Measurements from ENCODE around the gene TEX48. TPM values are rescaled to one million over a fixed set of nuclear protein-coding genes. Genes with fewer than 3 reads are reported as not detected.

Gene TEX48
- total and polyA plus RNA-seq, 10 of the 15 experiments (the other 5 are each of a cell fraction or from before 2014, with no cell fraction given): not detected

DNA sequence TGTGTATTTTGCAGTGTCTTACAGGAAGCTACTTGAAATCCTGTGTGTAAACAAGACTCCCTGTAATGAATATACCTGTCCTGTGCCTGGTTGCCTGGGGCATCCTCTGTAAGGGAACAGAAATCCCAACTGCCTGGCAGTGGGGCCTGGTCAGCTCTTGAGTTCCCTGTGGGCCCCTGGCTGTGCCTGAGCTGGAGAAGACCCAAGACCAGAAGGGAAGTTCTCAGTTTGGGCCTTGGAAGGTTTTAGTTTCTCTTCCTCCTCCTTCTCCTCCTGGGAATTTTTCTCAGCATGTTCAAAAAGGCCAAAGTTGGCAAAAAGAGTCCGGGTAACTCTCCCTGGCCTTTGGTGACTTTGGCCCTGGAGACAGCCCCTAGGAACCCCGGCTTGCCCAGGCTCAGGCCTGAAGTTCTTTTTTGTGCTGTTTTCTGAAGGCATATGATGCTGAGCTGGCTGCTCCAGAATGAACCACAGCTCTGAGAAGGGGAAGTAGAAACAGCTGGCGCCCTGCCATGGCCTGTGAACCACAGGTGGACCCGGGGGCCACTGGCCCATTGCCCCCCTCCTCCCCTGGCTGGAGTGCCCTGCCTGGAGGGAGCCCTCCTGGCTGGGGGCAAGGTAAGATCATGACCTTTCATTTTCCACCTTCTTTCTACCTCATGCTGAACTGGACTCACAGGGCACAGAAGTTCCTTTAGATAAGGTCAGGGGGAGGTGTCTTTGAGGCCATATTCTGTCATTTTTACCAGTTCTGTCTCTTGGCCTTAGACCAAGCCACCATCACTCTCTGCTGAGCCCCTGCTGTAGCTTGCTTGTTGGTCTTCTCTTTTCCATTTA, 65.1 kb downstream of the TEX48 start (continued):
- TF ChIP-seq CEBPB (IDR thresholded peaks at IDR 0.05; ENCODE audit: borderline replicate concordance in 1 of 2, low read depth in 2 of 2, low read length in 2 of 2) (no peak), POU2F2 (IDR thresholded peaks at IDR 0.05; ENCODE audit: borderline replicate concordance, low read depth, low read length) (no peak), RUNX3 (IDR thresholded peaks at IDR 0.05; ENCODE audit: low read length) (peak; percentile 90), NBN (IDR thresholded peaks at IDR 0.05) (peak; percentile 35), RBBP5 (conservative IDR thresholded peaks at IDR 0.05) (no peak), STAT3 (IDR thresholded peaks at IDR 0.05; ENCODE audit: low read depth, low read length) (no peak), LARP7 (IDR thresholded peaks at IDR 0.05) (0 out of 2 replicates have a peak, but pooled peaks have one; percentile 41), SMAD1 (IDR thresholded peaks at IDR 0.05; ENCODE audit: low read depth, partially characterized antibody) (peak; percentile 87), POLR2A (IDR thresholded peaks at IDR 0.05; ENCODE audit: low read depth, low read length) (no peak), CREB1 (IDR thresholded peaks at IDR 0.05; ENCODE audit: low read depth) (0 out of 2 replicates have a peak, but pooled peaks have one; percentile 11), EP300 (IDR thresholded peaks at IDR 0.05; ENCODE audit: borderline replicate concordance in 1 of 2, control insufficient read depth in 1 of 2, low read depth in 2 of 2, low read length in 2 of 2) (0 out of 4 replicates have a peak, but pooled peaks of 1 of the 2 experiments have one; percentile 44), ZNF217 (IDR thresholded peaks at IDR 0.05) (peak; percentile 52; the same call in 1 of the 2 replicates), DPF2 (IDR thresholded peaks at IDR 0.05) (peak; percentile 92), NFIC (IDR thresholded peaks at IDR 0.05; ENCODE audit: low read depth, low read length) (peak; percentile 41; the same call in 1 of the 2 replicates), TCF12 (IDR thresholded peaks at IDR 0.05; ENCODE audit: low read depth, low read length) (peak; percentile 77; the same call in 1 of the 2 replicates), GATAD2B (conservative IDR thresholded peaks at IDR 0.05; ENCODE audit: low read depth) (peak; percentile 90)
- TF ChIP-seq, protein P1, sequence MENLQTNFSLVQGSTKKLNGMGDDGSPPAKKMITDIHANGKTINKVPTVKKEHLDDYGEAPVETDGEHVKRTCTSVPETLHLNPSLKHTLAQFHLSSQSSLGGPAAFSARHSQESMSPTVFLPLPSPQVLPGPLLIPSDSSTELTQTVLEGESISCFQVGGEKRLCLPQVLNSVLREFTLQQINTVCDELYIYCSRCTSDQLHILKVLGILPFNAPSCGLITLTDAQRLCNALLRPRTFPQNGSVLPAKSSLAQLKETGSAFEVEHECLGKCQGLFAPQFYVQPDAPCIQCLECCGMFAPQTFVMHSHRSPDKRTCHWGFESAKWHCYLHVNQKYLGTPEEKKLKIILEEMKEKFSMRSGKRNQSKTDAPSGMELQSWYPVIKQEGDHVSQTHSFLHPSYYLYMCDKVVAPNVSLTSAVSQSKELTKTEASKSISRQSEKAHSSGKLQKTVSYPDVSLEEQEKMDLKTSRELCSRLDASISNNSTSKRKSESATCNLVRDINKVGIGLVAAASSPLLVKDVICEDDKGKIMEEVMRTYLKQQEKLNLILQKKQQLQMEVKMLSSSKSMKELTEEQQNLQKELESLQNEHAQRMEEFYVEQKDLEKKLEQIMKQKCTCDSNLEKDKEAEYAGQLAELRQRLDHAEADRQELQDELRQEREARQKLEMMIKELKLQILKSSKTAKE (IDR thresholded peaks at IDR 0.05; ENCODE audit: low read depth, poor library complexity, severe bottlenecking): peak; percentile 24
- TF ChIP-seq, protein P2, sequence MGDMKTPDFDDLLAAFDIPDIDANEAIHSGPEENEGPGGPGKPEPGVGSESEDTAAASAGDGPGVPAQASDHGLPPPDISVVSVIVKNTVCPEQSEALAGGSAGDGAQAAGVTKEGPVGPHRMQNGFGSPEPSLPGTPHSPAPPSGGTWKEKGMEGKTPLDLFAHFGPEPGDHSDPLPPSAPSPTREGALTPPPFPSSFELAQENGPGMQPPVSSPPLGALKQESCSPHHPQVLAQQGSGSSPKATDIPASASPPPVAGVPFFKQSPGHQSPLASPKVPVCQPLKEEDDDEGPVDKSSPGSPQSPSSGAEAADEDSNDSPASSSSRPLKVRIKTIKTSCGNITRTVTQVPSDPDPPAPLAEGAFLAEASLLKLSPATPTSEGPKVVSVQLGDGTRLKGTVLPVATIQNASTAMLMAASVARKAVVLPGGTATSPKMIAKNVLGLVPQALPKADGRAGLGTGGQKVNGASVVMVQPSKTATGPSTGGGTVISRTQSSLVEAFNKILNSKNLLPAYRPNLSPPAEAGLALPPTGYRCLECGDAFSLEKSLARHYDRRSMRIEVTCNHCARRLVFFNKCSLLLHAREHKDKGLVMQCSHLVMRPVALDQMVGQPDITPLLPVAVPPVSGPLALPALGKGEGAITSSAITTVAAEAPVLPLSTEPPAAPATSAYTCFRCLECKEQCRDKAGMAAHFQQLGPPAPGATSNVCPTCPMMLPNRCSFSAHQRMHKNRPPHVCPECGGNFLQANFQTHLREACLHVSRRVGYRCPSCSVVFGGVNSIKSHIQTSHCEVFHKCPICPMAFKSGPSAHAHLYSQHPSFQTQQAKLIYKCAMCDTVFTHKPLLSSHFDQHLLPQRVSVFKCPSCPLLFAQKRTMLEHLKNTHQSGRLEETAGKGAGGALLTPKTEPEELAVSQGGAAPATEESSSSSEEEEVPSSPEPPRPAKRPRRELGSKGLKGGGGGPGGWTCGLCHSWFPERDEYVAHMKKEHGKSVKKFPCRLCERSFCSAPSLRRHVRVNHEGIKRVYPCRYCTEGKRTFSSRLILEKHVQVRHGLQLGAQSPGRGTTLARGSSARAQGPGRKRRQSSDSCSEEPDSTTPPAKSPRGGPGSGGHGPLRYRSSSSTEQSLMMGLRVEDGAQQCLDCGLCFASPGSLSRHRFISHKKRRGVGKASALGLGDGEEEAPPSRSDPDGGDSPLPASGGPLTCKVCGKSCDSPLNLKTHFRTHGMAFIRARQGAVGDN (IDR thresholded peaks at IDR 0.05): peak; percentile 97
- TF ChIP-seq, protein P3, sequence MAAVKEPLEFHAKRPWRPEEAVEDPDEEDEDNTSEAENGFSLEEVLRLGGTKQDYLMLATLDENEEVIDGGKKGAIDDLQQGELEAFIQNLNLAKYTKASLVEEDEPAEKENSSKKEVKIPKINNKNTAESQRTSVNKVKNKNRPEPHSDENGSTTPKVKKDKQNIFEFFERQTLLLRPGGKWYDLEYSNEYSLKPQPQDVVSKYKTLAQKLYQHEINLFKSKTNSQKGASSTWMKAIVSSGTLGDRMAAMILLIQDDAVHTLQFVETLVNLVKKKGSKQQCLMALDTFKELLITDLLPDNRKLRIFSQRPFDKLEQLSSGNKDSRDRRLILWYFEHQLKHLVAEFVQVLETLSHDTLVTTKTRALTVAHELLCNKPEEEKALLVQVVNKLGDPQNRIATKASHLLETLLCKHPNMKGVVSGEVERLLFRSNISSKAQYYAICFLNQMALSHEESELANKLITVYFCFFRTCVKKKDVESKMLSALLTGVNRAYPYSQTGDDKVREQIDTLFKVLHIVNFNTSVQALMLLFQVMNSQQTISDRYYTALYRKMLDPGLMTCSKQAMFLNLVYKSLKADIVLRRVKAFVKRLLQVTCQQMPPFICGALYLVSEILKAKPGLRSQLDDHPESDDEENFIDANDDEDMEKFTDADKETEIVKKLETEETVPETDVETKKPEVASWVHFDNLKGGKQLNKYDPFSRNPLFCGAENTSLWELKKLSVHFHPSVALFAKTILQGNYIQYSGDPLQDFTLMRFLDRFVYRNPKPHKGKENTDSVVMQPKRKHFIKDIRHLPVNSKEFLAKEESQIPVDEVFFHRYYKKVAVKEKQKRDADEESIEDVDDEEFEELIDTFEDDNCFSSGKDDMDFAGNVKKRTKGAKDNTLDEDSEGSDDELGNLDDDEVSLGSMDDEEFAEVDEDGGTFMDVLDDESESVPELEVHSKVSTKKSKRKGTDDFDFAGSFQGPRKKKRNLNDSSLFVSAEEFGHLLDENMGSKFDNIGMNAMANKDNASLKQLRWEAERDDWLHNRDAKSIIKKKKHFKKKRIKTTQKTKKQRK (IDR thresholded peaks at IDR 0.05; ENCODE audit: low read depth, low read length): no peak
- TF ChIP-seq, protein P4, sequence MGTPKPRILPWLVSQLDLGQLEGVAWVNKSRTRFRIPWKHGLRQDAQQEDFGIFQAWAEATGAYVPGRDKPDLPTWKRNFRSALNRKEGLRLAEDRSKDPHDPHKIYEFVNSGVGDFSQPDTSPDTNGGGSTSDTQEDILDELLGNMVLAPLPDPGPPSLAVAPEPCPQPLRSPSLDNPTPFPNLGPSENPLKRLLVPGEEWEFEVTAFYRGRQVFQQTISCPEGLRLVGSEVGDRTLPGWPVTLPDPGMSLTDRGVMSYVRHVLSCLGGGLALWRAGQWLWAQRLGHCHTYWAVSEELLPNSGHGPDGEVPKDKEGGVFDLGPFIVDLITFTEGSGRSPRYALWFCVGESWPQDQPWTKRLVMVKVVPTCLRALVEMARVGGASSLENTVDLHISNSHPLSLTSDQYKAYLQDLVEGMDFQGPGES (IDR thresholded peaks at IDR 0.05): no peak
